Stimulated activated CD4-positive, alpha-beta T cell treated with anti-CD3 and anti-CD28 coated beads, Interleukin-4, amount 100 ng/mL, for 48 hours (primary cell): Measurements from ENCODE around the gene TOP2A.

ENCODE experiments used
- DNase-seq, 2 donors: peaks; one replicate each; pipeline ENCODE4 v3.0.0-alpha.2; 2020; ENCODE audit warnings: low read depth in 2 of 2

TOP2A gene

GRCh38 chr17:40358323-40359038 lies 59.2 kb downstream of the TOP2A start:
- peak; percentile 85 to 92 for DNase-seq

GRCh38 chr17:40356990-40357881 lies 60.5 kb downstream of the TOP2A start:
- DNase-seq, result no peak

GRCh38 chr17:40355804-40356758 lies 61.6 kb downstream of the TOP2A start:
- no peak for DNase-seq

GRCh38 chr17:40355123-40355803 lies 62.4 kb downstream of the TOP2A start:
- peak; percentile 70 to 84 for DNase-seq

- no peak for DNase-seq
Measured at GRCh38 chr17:40354221-40355122, 63.2 kb downstream of the TOP2A start.

GRCh38 chr17:40352779-40353394 lies 64.8 kb downstream of the TOP2A start:
- no peak for DNase-seq

- no peak for DNase-seq
Measured at GRCh38 chr17:40352237-40352778, 65.4 kb downstream of the TOP2A start.

GRCh38 chr17:40351359-40352236 lies 66.1 kb downstream of the TOP2A start:
- no peak for DNase-seq

GRCh38 chr17:40350689-40351358 lies 66.9 kb downstream of the TOP2A start:
- no peak for DNase-seq

- no peak for DNase-seq
Measured at GRCh38 chr17:40349895-40350688, 67.6 kb downstream of the TOP2A start.

GRCh38 chr17:40349477-40349894 lies 68.2 kb downstream of the TOP2A start:
- no peak for DNase-seq

GRCh38 chr17:40348562-40349476 lies 68.9 kb downstream of the TOP2A start:
- no peak for DNase-seq

GRCh38 chr17:40348136-40348504 lies 69.6 kb downstream of the TOP2A start:
- DNase-seq, result no peak

- no peak for DNase-seq
Measured at GRCh38 chr17:40347319-40348135, 70.2 kb downstream of the TOP2A start.

GRCh38 chr17:40346765-40347158 lies 70.9 kb downstream of the TOP2A start:
- no peak for DNase-seq
